HepG2 (cell line): ENCODE data around the gene FAM131A. TPM values are rescaled to one million over a fixed set of nuclear protein-coding genes. Genes with fewer than 3 reads are reported as not detected.

Experiments
- ATAC-seq: fragments of 200-7000 bp; cut with Tn5 transposase; 3 replicates; pipeline ENCODE4 v1.9.1; 2020; ENCODE audit warnings: mild to moderate bottlenecking, moderate library complexity
- BruUV-seq: library from RNA; stranded (reverse); fragments of 400-500 nt; replicated peaks from 2 replicates; lab custom pipeline; 2021; lab: Mats Ljungman, UMichigan
- CTCF ChIA-PET: fragments of 300-600 bp; formaldehyde crosslinking; extraction: SDS; loops from one replicate; lab custom pipeline; 2021; ENCODE audit warnings: low total read pairs, inconsistent platforms, low intra/inter-chr PET ratio; lab: Yijun Ruan, JAX
- POLR2A ChIA-PET: fragments of 350-600 bp; sonication (Branson Sonifier 250); formaldehyde crosslinking; loops from one replicate; lab custom pipeline; 2020; ENCODE audit warnings: antibody characterized with exemption, inconsistent platforms; lab: Yijun Ruan, JAX
- DNase-seq: peaks from one replicate; pipeline ENCODE4 v3.0.0-alpha.2; 2015; ENCODE audit warnings: low spot score
- FAIRE-seq: peaks from 3 replicates; lab custom pipeline; 2011; peaks lifted over from hg19 to GRCh38; lab: Jason Lieb, UNC
- H2AFZ ChIP-seq: one replicate; pipeline ENCODE4 v1.6.1; 2011; ENCODE audit warnings: low read length, inconsistent platforms
- H3K27ac ChIP-seq: fragments of 300-600 bp; 3 replicates; pipeline ENCODE4 v1.8.0; 2011; ENCODE audit warnings: mixed run types, mild to moderate bottlenecking, mixed read lengths, low read length, inconsistent platforms; ENCODE audit not compliant: insufficient read depth; ENCODE audit errors: extremely low read length
- H3K27me3 ChIP-seq, 2 experiments: fragments of 200-600 bp in 1 of 2; 2 replicates in 1 of 2; 3 replicates in 1 of 2; pipeline versions ENCODE4 v1.6.0 to v1.8.0; 2011; ENCODE audit warnings: low read length in 2 of 2, mild to moderate bottlenecking in 2 of 2, moderate library complexity in 2 of 2, inconsistent platforms in 1 of 2; ENCODE audit not compliant: insufficient read depth in 2 of 2, control insufficient read depth in 1 of 2
- H3K36me3 ChIP-seq, 2 experiments: fragments of 200-600 bp in 1 of 2; replicated peaks in 1 of 2; 2 replicates in 1 of 2; 3 replicates in 1 of 2; pipeline versions ENCODE4 v1.5.1 to v1.8.0; 2011; ENCODE audit warnings: low read length in 2 of 2, inconsistent platforms in 1 of 2; ENCODE audit not compliant: insufficient read depth in 2 of 2, control insufficient read depth in 1 of 2
- H3K4me1 ChIP-seq: 2 replicates; pipeline ENCODE4 v1.5.1; 2012; ENCODE audit warnings: low read length, inconsistent platforms; ENCODE audit not compliant: insufficient read depth
- H3K4me2 ChIP-seq: 2 replicates; pipeline ENCODE4 v1.6.0; 2011; ENCODE audit warnings: low read depth, low read length, inconsistent platforms
- H3K4me3 ChIP-seq, 3 experiments: fragments of 200-600 bp in 1 of 3; sonication (generic), shearing (Covaris generic) in 1 of 3; replicated peaks in 1 of 3; 2 replicates each; pipeline ENCODE4 v1.5.1; 2011 to 2016; ENCODE audit warnings: low read length in 3 of 3, inconsistent platforms in 2 of 3, low read depth in 2 of 3, mild to moderate bottlenecking in 2 of 3, control low read depth in 1 of 3, mixed read lengths in 1 of 3; ENCODE audit not compliant: insufficient read depth in 1 of 3
- H3K79me2 ChIP-seq: one replicate; pipeline ENCODE4 v1.6.1; 2011; ENCODE audit warnings: low read length, inconsistent platforms; ENCODE audit not compliant: insufficient read depth
- H3K9ac ChIP-seq: 2 replicates; pipeline ENCODE4 v1.6.0; 2011; ENCODE audit warnings: mild to moderate bottlenecking, low read depth, low read length, inconsistent platforms; ENCODE audit not compliant: insufficient read depth
- H3K9me3 ChIP-seq: 2 replicates; pipeline ENCODE4 v1.5.1; 2012; ENCODE audit warnings: mild to moderate bottlenecking, low read length
- H4K20me1 ChIP-seq: 2 replicates; pipeline ENCODE4 v1.6.0; 2011; ENCODE audit warnings: inconsistent platforms, mild to moderate bottlenecking, low read length, moderate library complexity; ENCODE audit not compliant: insufficient read depth
- AGO2 ChIP-seq: fragments of 200-400 bp; formaldehyde crosslinking; optimal IDR thresholded peaks from 2 replicates; pipeline ENCODE3; 2017; ENCODE audit warnings: mild to moderate bottlenecking, low read depth, low read length, moderate library complexity
- BRD4 ChIP-seq: sonication (generic); formaldehyde crosslinking; IDR thresholded peaks from 2 replicates; pipeline ENCODE4 v1.4.0; 2020; ENCODE audit warnings: missing genetic modification reagents
- EHMT2 ChIP-seq: fragments of 200-600 bp; sonication (generic); IDR thresholded peaks from 2 replicates; pipeline ENCODE4 v1.7.0; 2017; ENCODE audit warnings: antibody characterized with exemption, low read depth, low read length, borderline replicate concordance
- FOXA3 ChIP-seq: IDR thresholded peaks from 2 replicates; pipeline ENCODE4 v1.6.1; 2016; ENCODE audit warnings: missing genetic modification reagents, missing compliant biosample characterization
- HNRNPH1 ChIP-seq: fragments of 200-400 bp; formaldehyde crosslinking; optimal IDR thresholded peaks from 2 replicates; pipeline ENCODE3; 2017; ENCODE audit warnings: mild to moderate bottlenecking, low read depth, low read length
- KLF13 ChIP-seq: sonication (generic); formaldehyde crosslinking; IDR thresholded peaks from 2 replicates; pipeline ENCODE4 v1.4.0; 2020; ENCODE audit warnings: mild to moderate bottlenecking, missing genetic modification reagents
- PHF21A ChIP-seq: sonication (generic); formaldehyde crosslinking; IDR thresholded peaks from 2 replicates; pipeline ENCODE4 v1.5.0; 2020; ENCODE audit warnings: mild to moderate bottlenecking, missing genetic modification reagents
- RBM22 ChIP-seq: fragments of 200-400 bp; formaldehyde crosslinking; optimal IDR thresholded peaks from 2 replicates; pipeline ENCODE3; 2017; ENCODE audit warnings: mild to moderate bottlenecking, low read length, moderate library complexity
- RFXAP ChIP-seq: sonication (generic); formaldehyde crosslinking; IDR thresholded peaks from 2 replicates; pipeline ENCODE4 v1.4.0; 2020; ENCODE audit warnings: missing genetic modification reagents, borderline replicate concordance
- TFAP4 ChIP-seq: sonication (generic); IDR thresholded peaks from 2 replicates; pipeline ENCODE4 v1.6.1; 2016; ENCODE audit warnings: low read depth, borderline replicate concordance
- ZFP36L1 ChIP-seq: sonication (generic); formaldehyde crosslinking; IDR thresholded peaks from 2 replicates; pipeline ENCODE4 v1.8.0; 2022; ENCODE audit warnings: mild to moderate bottlenecking, missing genetic modification reagents, moderate library complexity
- ZNF253 ChIP-seq: sonication (generic); formaldehyde crosslinking; IDR thresholded peaks from 2 replicates; pipeline ENCODE4 v1.8.0; 2022; ENCODE audit warnings: mild to moderate bottlenecking, missing genetic modification reagents, borderline replicate concordance
- ZNF367 ChIP-seq: sonication (generic); formaldehyde crosslinking; IDR thresholded peaks from 2 replicates; pipeline ENCODE4 v1.4.0; 2020; ENCODE audit warnings: missing genetic modification reagents, borderline replicate concordance
- ZNF564 ChIP-seq: sonication (generic); formaldehyde crosslinking; IDR thresholded peaks from 2 replicates; pipeline ENCODE4 v1.8.1; 2023; ENCODE audit warnings: mild to moderate bottlenecking, missing genetic modification reagents
- ZNF615 ChIP-seq: sonication (generic); formaldehyde crosslinking; IDR thresholded peaks from 2 replicates; pipeline ENCODE4 v1.5.0; 2020; ENCODE audit warnings: mild to moderate bottlenecking, missing genetic modification reagents, borderline replicate concordance
- ZSCAN20 ChIP-seq: sonication (generic); formaldehyde crosslinking; IDR thresholded peaks from 2 replicates; pipeline ENCODE4 v1.4.0; 2020; ENCODE audit warnings: missing genetic modification reagents, mild to moderate bottlenecking, borderline replicate concordance
- ZSCAN9 ChIP-seq: IDR thresholded peaks from 2 replicates; pipeline ENCODE4 v1.6.1; 2016; ENCODE audit warnings: borderline replicate concordance
- WGBS: methylation state at CpG from one replicate; pipeline ENCODE4 v1.1.6; 2017; ENCODE audit warnings: low lambda C conversion rate; 5-methylcytosine and 5-hydroxymethylcytosine counted together
- in situ Hi-C: cut with HindIII; loops from 2 replicates; pipeline ENCODE4 v1.10.0; 2017; ENCODE audit warnings: low pct_unique_long_range_greater_than_20kb; ENCODE audit not compliant: extremely low pct_ligation_motif_present
- intact Hi-C: fragments of 100-400 bp; cut with micrococcal nuclease; formaldehyde crosslinking; loops from one replicate; pipeline ENCODE4 v1.10.0; 2022; ENCODE audit not compliant: unreplicated experiment
- polyA plus RNA-seq, 8 experiments: library from polyadenylated mRNA; depleted of rRNA in 3 of 8; stranded (reverse) in 7 of 8; unstranded in 1 of 8; fragments of >200 nt; fragmentation: Illumina TruSeq in 4 of 8; extraction: Trizol in 4 of 8; gene quantifications; 2 replicates each; pipeline versions ENCODE4 v1.2.1 to v1.2.3, GENCODE V29; 2011 to 2016; ENCODE audit warnings: low read depth in 4 of 8, missing spikeins in 1 of 8, mixed read lengths in 1 of 8; ENCODE audit not compliant: insufficient read depth in 1 of 8
- total RNA-seq, 5 experiments: library from RNA; depleted of rRNA; stranded (reverse); fragments of >200 nt; fragmentation: Illumina TruSeq; extraction: Trizol; gene quantifications; 2 replicates each; pipeline ENCODE4 v1.2.3, GENCODE V29; 2016; ENCODE audit warnings: low read depth in 1 of 5

FAM131A gene
- total and polyA plus RNA-seq, 2 of the 13 experiments (the other 11 are each of a cell fraction or from before 2014, with no cell fraction given): 9.2 to 9.3 TPM

- CTCF ChIA-PET: no interaction called here
These were observed 45.8 kb downstream of the FAM131A start for GRCh38 chr3:184383033-184383740.

GRCh38 chr3:184384342-184384741 is 46.9 kb downstream of the FAM131A start:
- no peaks in the 10 kb centered on the region; a peak in 1 of 5 replicates for H3K27me3 ChIP-seq
- intact Hi-C loops: no loop called here
- peaks cover 1% of the 10 kb centered on the region for H3K79me2 ChIP-seq
- H3K36me3 ChIP-seq: peaks cover 12 to 35% of the 10 kb centered on the region in 2 experiments; a peak in 4 of 5 replicates
- CTCF ChIA-PET: no interaction called here
- no peak overlapping the region for H3K9ac ChIP-seq
- FAIRE-seq: no peak
- H3K4me3 ChIP-seq: no peak overlapping the region
- no peak overlapping the region for H3K4me2 ChIP-seq
- DNase-seq: no peak
- POLR2A ChIA-PET: no interaction called here
- TF ChIP-seq AGO2 (no peak), ZNF253 (CRISPR knock-in tag) (no peak), RFXAP (CRISPR knock-in tag) (no peak), ZSCAN9 (no peak), ZNF367 (CRISPR knock-in tag) (no peak), KLF13 (CRISPR knock-in tag) (no peak), ZNF615 (CRISPR knock-in tag) (no peak), FOXA3 (CRISPR knock-in tag) (no peak), TFAP4 (no peak), ZSCAN20 (CRISPR knock-in tag) (no peak), ZFP36L1 (CRISPR knock-in tag) (no peak), RBM22 (no peak), EHMT2 (no peak), PHF21A (CRISPR knock-in tag) (no peak), HNRNPH1 (no peak), ZNF564 (CRISPR knock-in tag) (no peak)
- H4K20me1 ChIP-seq: no peaks in the 10 kb centered on the region
- in situ Hi-C loops: no loop called here
- no peak overlapping the region for H2AFZ ChIP-seq
- no peak for ATAC-seq
- H3K4me1 ChIP-seq: peaks cover 6% of the 10 kb centered on the region; the same call in 1 of the 2 replicates
- no TSS peak for BruUV-seq
- WGBS: 90% methylated on average over 6 of the region's 9 CpGs
- H3K9me3 ChIP-seq: no peaks in the 10 kb centered on the region
- H3K27ac ChIP-seq: no peak overlapping the region

More at GRCh38 chr3:184383033-184383740, 45.8 kb downstream of the FAM131A start:
- ATAC-seq: no peak
- H2AFZ ChIP-seq: no peak overlapping the region
- no peaks in the 10 kb centered on the region for H4K20me1 ChIP-seq
- H3K4me1 ChIP-seq: peaks cover 12% of the 10 kb centered on the region; the same call in 1 of the 2 replicates
- in situ Hi-C loops (no loop called here), intact Hi-C loops (no loop called here)
- H3K9ac ChIP-seq: no peak overlapping the region
- BruUV-seq: no TSS peak
- H3K27ac ChIP-seq: no peak overlapping the region
- peaks cover 13% of the 10 kb centered on the region for H3K79me2 ChIP-seq
- H3K27me3 ChIP-seq: no peaks in the 10 kb centered on the region; a peak in 1 of 5 replicates
- POLR2A ChIA-PET: no interaction called here
- no peak for DNase-seq
- H3K36me3 ChIP-seq: peaks cover 8 to 27% of the 10 kb centered on the region in 2 experiments; a peak in 4 of 5 replicates
- H3K4me2 ChIP-seq: no peak overlapping the region
- H3K4me3 ChIP-seq: no peak overlapping the region
- H3K9me3 ChIP-seq: no peaks in the 10 kb centered on the region
- no CpG with 5 or more reads among the region's 15 CpGs for WGBS
- TF ChIP-seq AGO2: peak; percentile 29
- TF ChIP-seq BRD4 (CRISPR knock-in tag): no peak
- no peak for FAIRE-seq
